Measurements from ENCODE around the gene UGT1A9.
"Not testable (repeated sequence)": the region's sequence is repeated elsewhere in the genome, so short reads cannot be mapped to it uniquely, and the experiment has no call there.

UGT1A9 gene

DNA sequence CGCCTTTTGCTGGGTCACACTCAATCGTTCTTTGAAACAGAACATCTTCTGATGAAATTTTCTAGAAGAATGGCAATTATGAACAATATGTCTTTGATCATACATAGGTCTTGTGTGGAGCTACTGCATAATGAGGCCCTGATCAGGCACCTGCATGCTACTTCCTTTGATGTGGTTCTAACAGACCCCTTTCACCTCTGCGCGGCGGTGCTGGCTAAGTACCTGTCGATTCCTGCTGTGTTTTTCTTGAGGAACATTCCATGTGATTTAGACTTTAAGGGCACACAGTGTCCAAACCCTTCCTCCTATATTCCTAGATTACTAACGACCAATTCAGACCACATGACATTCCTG lies 41.5 kb downstream of the UGT1A9 start:
- no peak for DNase-seq

DNA sequence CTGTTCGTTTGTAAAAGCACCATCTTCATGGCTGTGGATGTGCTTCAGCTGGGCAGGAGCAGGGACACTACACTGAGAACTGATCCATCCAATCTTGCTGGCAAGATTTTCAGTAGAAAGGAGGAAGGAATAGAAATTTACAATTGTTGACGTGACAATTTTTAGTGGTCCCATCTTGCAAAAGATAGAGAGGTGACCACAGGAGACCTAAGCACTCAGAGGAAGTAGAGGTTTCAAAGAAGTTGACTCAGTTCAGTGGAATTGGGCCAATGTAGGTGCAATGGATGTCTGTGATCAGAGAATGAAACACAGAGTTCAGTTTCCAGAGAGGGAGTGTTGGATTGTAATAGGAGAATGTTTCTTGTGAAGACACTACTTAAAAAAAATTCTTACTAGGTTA lies 42.4 kb downstream of the UGT1A9 start:
- DNase-seq: no peak

DNA sequence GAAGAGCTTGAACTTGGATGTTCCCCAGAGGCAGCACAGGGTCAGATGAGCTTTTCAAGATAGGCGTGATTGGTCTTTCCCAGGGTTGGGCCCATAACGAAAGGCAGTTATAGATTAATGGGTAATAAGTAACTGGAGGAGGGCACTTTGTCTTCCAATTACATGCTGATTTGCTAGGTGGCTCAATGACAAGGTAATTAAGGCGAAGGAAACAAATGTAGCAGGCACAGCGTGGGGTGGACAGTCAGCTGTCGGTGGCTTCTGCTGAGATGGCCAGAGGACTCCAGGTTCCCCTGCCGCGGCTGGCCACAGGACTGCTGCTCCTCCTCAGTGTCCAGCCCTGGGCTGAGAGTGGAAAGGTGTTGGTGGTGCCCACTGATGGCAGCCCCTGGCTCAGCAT lies 46.9 kb downstream of the UGT1A9 start, which contains the start of gene UGT1A4:
Gene UGT1A4 (plus strand): TSS at position 185 of the 400 bp plus-strand sequence. CDS start 85 bp downstream, at position 270.
- DNase-seq: no peak

DNA sequence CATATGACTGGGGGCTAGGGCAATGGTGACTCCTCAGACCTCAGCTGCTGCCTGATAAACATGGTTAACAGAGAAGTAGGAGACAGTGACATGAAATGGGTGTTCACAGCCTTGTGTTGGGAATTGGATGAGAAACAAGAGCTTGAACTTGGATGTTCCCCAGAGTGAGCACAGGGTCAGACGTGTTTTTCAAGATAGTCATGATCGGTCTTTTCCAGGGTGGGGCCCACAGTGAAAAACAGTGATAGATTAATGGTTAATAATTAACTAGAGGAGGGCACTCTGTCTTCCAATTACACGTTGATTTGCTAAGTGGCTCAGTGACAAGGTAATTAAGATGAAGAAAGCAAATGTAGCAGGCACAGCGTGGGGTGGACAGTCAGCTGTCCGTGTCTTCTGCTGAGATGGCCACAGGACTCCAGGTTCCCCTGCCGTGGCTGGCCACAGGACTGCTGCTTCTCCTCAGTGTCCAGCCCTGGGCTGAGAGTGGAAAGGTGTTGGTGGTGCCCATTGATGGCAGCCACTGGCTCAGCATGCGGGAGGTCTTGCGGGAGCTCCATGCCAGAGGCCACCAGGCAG lies 57.1 kb downstream of the UGT1A9 start, which contains the start of gene UGT1A3:
Gene UGT1A3 (plus strand): TSS at position 320 of the 579 bp plus-strand sequence. CDS start 85 bp downstream, at position 405.
- no peak for DNase-seq

DNA sequence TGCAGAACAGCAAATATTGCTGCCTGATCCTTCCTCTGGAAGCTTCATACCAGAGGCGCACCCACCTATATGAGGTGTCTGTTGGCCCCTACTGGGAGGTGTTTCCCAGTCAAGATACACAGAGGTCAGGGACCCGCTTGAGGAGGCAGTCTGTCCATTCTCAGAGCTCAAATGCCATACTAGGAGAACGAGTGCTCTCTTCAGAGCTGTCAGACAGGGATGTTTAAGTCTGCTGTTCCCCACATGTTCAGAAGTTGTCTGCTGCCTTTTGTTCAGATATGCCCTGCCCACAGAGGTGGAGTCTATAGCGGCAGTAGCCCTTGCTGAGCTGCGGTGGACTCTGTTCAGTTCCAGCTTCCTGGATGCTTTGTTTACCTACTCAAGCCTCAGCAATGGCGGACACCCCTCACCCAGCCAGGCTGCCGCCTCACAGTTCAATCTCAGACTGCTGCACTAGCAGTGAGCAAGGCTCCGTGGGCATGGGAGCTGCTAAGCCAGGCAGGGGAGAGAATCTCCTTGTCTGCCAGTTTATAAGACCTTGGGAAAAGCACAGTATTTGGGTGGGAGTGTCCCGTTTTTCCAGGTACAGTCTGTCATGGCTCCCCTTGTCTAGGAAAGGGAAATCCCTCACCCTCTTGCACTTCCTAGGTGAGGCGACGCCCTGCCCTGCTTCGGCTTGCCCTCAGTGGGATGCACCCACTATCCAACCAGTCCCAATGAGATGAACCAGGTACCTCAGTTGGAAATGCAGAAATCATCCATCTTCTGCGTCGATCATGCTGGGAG lies 65.4 kb downstream of the UGT1A9 start:
- DNase-seq: not testable (repeated sequence)

DNA sequence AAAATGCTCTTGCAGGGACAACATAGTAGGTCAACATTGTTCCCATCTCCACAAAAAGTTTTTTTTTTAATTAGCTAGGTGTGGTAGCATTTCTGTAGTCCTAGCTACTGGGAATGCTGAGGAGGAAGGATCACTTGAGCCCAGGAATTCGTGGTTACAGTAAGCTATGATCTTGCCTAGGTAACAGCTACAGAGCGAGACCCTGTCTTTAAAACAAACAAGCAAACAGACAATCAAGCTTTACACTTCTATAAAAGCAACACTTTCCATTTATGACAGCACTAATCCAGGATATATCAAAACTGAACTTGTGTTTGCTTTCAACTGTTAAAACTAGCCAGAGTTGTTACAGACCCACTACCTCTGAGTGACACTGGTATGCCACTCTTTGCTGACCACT lies 69.2 kb downstream of the UGT1A9 start:
- DNase-seq: no peak

DNA sequence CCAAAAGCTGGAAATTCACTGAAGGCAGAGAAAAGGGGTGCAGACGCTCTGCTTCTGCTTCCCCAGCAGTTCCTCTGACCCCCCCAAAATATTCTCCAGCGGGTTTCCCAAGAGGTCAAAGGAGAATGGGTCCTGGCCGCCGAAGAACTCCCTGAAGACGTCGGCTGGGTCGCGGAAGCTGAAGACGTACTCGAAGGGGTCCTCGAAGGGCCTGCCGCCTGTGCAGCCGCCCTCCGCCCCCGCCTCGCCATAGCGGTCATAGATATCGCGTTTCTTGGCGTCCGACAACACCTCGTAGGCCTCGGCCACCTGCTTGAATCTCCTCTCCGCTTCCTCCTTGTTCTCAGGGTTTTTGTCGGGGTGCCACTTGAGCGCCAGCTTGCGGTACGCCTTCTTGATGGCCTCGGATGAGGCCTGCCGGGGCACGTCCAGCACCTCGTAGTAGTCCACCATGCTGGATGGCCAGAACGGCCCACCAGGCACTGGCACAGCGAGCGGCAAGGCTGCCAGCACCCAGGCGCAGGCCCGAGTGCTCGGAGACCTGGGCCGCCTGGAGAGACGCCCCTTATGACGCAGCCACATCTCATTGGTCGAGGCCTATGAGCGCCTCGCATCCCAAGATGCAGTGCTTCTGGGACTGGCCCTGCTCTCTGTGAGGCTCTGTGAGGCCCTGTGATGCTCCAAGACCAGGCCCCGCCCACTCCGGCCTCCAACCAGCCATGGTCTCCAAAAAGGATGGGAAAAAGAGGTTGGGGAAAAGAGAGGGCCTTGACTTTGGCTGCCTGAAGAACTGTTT lies 72.0 kb downstream of the UGT1A9 start:
- no peak for DNase-seq

DNA sequence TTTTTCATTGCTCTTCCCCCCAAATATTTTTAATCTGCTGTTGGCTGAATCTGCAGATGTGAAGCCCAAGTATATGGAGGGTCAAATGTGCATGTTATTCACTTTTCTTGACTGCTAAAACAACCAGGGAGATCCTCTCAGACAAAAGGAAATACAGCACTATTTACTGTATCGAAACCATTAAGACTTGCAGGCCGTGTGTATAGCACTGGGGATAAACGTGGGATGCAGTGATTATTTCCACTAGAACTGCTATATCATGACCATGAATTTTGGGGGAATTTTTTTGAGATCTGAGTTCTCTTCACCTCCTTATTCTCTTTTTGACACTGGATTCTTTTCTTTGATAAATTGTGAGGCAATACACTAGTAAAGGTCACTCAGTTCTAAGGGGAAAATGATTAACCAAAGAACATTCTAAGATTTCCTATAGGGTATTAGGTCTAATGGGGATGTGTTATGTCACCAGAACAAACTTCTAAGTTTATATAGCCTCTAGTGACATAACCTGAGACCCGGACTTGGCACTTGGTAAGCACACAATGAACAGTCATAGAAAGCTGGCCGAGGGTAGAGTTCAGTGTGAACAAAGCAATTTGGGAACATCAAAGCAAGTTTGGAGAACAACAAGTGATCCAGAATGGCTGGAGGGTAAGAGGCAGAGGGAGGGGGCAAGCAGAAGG lies 73.5 kb downstream of the UGT1A9 start:
- DNase-seq: no peak

DNA sequence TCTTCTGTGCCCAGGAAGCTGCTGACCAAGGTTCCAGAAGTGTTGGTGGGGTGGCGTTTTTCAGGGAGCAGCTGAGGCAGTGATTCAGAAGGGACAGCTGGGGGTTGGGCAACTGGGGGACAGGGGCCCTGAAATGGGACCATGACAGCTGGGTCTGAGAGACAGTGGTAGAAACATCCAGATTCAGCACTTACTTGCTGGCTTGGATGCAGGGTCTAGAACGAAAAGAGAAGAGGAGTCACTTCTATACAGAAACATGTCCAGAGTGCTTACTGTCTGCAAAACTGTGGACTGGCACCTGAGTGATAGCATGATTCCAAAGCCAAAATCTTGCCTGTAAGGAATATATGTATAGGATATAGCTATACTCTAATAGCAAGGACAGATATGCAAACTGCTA lies 74.1 kb downstream of the UGT1A9 start:
- DNase-seq: not testable (repeated sequence)

DNA sequence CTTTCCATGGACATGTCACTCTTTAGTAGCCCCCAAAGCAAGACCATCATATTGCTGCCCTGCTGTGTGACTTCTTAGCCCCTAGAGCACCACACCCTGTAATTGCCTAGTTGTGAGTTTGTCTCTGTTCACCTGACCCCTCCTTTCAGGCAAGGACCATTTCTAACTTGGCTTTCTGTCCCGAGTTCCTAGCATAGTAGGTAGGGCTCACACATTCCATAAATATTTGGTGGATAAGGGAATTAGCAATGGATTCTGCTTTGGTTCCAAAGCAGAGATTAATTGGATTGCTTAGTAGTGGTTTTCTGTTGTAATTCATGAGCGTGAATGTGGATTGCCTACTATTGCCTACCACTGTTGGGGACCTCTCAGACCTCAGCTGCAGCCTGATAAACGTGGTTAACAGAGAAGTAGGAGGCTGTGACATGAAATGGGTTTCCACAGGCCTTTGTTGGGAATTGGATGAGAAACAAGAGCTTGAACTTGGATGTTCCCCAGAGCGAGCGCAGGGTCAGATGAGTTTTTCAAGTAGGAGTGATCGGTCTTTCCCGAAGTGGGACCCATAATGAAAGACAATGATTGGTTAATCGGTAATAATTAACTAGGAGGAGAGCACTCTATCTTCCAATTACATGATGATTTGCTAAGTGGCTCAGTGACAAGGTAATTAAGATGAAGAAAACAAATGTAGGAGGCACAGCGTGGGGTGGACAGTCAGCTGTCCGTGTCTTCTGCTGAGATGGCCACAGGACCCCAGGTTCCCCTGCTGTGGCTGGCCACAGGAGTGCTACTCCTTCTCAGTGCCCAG lies 75.0 kb downstream of the UGT1A9 start:
- no peak for DNase-seq

DNA sequence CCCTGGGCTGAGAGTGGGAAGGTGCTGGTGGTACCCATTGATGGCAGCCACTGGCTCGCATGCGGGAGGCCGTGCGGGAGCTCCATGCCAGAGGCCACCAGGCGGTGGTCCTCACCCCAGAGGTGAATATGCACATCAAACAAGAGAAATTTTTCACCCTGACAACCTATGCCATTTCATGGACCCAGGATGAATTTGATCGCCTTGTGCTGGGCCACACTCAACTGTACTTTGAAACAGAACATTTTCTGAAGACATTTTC lies 75.5 kb downstream of the UGT1A9 start:
- no peak for DNase-seq

DNA sequence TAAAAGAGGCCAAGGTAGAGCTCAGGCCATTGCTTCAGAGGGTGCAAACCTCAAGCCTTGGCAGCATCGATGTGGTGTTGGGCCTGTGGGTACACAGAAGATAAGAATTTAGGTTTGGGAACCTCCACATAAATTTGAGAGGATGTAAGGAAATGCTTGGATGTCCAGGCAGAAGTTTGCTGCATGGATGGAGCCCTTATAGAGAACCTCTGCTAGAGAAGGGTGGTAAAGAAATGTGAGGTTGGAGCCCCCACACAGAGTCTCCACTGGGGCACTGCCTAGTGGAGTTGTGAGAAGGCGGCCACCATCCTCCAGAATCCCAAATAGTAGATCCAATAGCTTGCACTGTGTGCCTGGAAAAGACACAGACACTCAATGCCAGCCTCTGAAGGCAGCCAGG lies 79.0 kb downstream of the UGT1A9 start:
- not testable (repeated sequence) for DNase-seq

DNA sequence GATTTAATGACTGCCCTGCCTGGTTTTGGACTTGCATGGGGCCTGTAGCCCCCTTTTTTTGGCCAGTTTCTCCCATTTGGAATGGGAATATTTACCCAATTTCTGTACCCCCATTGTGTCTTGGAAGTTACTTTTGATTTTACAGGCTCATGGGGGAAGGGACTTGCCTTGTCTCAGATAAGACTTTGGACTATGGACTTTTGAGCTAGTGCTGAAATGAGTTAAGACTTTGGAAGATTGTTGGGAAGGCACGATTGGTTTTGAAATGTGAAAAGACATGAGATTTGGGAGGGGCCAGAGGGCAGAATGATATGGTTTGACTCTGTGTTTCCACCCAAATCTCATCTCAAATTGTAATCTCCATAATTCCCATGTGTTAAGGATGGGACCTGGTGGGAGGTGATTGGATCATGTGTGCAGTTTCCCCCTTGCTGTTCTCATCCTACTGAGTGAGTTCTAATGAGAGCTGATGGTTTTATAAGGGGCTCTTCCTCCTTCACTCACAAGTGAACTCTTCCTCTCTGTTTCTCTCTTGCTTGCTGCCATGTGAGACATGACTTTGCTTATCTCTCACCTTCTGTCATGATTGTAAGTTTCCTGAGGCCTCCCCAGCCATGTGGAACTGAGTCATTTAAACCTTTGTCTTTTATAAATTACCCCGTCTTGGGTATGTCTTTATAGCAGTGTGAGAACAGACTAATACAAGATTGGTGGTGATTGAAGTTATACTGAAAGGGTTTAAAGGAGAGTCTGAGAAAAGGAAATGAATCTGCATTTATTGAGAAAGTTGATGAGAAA lies 79.7 kb downstream of the UGT1A9 start:
- DNase-seq: not testable (repeated sequence)

DNA sequence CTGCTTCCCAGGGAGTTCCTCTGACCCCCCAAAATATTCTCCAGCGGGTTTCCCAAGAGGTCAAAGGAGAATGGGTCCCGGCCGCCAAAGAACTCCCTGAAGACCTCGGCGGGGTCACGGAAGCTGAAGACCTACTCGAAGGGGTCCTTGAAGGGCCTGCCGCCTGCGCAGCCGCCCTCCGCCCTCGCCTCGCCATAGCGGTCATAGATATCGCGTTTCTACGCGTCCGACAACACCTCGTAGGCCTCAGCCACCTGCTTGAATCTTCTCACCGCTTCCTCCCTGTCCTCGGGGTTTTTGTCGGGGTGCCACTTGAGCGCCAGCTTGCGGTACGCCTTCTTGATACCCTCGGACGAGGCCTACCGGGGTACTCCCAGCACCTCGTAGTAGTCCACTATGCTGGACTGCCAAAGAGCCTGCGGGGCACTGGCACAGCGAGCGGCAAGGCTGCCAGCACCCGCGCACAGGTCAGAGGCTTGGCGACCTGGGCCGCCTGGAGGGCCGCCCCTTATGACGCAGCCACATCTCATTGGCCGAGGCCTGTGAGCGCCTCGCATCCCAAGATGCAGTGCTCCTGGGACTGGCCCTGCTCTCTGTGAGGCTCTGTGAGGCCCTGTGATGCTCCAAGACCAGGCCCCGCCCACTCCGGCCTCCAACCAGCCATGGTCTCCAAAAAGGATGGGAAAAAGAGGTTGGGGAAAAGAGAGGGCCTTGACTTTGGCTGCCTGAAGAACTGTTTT lies 83.3 kb downstream of the UGT1A9 start:
- no peak for DNase-seq

DNA sequence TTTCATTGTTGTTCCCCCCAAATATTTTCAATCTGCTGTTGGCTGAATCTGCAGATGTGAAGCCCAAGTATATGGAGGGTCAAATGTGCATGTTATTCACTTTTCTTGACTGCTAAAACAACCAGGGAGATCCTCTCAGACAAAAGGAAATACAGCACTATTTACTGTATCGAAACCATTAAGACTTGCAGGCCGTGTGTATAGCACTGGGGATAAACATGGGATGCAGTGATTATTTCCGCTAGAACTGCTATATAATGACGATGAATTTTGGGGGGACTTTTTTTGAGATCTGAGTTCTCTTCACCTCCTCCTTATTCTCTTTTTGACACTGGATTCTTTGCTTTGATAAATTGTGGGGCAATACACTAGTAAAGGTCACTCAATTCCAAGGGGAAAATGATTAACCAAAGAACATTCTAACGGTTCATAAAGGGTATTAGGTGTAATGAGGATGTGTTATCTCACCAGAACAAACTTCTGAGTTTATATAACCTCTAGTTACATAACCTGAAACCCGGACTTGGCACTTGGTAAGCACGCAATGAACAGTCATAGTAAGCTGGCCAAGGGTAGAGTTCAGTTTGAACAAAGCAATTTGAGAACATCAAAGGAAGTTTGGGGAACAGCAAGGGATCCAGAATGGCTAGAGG lies 84.9 kb downstream of the UGT1A9 start:
- DNase-seq: no peak

DNA sequence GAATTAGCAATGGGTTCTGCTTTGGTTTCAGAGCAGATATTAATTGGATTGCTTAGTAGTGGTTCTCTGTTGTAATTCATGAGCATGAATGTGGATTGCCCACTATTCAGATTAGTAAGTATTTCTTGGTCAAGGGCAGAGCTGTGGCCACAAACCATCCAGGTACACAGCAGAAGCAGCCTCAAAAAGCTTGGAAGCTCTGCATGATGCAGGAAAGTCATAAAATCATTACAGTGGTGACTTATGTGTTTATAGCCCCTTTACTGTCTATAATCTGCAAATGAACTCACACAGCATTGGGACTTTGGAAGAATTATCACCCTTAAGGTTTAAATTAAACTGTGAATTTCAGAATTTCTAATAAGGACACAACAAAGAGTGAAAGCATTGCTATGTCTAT lies 86.4 kb downstream of the UGT1A9 start:
- DNase-seq: no peak

DNA sequence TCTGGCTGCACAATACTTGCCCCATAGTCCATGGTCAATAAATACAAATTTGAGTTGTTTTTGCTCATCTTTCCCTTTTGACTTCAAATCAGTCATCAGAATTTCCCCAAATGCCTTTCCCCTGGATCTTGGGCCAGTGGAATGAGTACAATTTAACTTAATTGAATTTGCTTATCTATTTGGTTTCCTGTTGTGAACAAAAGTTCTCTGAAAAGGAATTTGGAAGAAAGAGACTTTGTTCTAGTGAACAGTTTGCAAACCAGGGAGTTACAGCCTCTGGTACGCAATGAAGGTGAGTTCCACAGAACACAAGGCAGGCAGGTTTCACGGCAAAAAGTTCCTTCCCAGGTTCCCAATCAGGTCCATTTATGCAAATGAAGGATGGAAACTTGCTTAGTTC lies 87.2 kb downstream of the UGT1A9 start:
- DNase-seq: no peak

DNA sequence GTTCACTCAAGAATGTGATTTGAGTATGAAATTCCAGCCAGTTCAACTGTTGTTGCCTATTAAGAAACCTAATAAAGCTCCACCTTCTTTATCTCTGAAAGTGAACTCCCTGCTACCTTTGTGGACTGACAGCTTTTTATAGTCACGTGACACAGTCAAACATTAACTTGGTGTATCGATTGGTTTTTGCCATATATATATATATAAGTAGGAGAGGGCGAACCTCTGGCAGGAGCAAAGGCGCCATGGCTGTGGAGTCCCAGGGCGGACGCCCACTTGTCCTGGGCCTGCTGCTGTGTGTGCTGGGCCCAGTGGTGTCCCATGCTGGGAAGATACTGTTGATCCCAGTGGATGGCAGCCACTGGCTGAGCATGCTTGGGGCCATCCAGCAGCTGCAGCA lies 88.3 kb downstream of the UGT1A9 start, which contains the start of gene UGT1A1:
Gene UGT1A1 (plus strand): TSS at position 228 of the 400 bp plus-strand sequence. CDS start 18 bp downstream, at position 246.
- DNase-seq: no peak

DNA sequence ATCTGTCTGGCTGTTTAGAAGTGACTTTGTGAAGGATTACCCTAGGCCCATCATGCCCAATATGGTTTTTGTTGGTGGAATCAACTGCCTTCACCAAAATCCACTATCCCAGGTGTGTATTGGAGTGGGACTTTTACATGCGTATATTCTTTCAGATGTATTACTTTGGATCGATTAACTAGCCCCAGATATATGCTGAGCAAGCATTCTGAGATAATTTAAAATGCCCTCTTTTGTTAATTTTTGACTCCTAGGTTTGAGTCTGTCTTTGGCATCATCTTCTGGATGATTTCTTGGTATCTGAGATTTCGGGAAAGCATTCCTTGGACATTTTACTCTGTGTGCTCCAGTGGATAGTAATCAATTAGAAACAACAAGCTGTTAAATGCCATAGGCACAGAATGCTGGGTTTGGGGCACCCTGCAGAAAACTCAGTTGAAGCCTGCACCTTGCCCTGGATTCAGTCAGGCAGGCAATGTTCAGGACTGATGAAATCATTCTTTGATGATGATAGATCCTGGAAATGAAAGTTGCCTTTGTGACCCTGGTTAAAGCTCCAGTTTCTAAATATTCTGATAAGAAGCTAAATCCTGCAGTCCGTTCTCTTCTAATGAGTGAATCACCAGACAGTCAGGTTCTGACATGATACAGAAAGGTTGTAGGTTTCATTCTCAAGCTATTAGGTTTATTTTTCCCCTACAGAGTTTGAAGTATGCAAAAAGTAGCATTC lies 89.5 kb downstream of the UGT1A9 start:
- no peak for DNase-seq

DNA sequence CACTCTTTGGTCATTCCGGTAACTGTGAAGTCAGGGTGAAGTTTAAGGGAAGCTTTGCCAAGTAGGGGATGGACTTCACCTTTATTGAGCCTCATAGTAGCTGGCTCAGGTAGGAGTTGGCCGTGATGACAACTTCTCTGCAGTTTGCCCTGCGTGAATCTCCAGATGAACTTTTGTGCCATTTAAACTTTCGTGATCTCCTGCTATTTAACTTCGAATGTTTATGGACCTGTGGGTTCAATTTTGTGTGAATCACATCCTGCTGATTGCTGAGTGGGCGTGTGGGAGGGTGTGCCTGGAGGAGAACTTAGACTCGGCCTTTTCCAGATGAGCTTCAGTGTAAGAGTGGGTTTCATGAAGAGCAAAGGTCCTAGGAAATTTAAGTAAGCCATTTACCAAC lies 92.6 kb downstream of the UGT1A9 start:
- DNase-seq: no peak
